Kidney glomerular epithelial cell (primary cell): ENCODE results near the gene AGBL4.

ENCODE experiments used
- DNase-seq: peaks from one replicate; lab custom pipeline; 2025; lab: John Stamatoyannopoulos, UW

The AGBL4 gene

GRCh38 chr1:48940962-48941732 lies 1082.6 kb downstream of the AGBL4 start:
- no peak for DNase-seq

DNA sequence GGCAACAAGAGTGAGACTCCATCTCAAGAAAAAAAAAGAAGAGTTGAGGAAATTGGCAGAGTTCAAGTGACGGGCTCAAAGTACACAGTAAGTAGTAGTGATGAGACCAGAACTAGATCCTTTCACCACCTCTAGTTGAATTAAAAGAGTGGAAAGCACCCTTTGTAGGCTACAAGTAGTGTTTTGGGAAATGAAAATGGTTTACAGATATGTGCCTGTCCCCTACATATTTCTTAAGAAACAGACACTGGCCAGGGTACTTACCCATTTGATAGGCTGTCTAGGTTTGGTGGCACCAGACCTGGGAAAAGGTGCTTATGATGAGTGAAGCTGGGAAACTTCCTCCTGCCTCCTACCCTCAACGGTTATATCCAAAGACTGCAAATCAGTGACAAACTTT lies 1083.4 kb downstream of the AGBL4 start:
- no peak for DNase-seq

DNA sequence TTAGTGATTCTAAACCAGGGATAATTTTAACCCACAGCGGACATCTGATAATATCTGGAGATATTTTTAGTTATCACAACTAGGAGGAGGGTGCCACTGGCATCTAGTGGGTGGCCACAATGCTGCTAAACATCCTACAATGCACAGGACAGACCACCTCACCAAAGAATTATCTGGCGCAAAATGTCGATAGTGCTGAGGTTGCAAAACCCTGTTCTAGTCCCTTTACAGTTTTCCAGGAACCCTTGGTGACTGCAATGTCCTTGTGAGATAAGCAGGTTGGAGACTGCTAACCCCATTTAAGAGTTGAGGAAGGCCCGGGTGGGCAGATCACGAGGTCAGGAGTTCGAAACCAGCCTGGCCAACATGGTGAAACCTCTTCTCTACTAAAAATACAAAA lies 1083.9 kb downstream of the AGBL4 start:
- no peak for DNase-seq

- DNase-seq = no peak
Measured at GRCh38 chr1:48939042-48939441, 1084.7 kb downstream of the AGBL4 start.

GRCh38 chr1:48937732-48938131 lies 1086.0 kb downstream of the AGBL4 start:
- DNase-seq = no peak

DNA sequence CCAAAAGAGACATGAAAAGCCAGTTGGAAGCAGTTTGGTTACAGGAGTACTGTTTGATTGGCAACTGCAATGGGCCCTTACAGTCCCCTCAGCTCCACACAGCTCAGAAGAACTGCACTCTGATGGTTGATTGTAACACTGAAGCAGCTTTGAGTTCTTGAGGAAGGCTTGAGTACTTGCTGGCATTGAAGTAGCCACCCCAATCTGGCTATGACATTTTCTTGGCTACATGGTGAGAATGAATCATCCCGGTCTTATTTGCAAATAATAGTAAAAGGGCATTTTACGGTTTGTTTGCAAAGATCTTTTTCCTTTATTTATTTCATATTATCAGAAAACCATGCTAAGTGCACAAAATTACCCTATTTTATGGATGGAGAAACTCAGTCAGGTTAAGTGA lies 1087.3 kb downstream of the AGBL4 start:
- no peak for DNase-seq

DNA sequence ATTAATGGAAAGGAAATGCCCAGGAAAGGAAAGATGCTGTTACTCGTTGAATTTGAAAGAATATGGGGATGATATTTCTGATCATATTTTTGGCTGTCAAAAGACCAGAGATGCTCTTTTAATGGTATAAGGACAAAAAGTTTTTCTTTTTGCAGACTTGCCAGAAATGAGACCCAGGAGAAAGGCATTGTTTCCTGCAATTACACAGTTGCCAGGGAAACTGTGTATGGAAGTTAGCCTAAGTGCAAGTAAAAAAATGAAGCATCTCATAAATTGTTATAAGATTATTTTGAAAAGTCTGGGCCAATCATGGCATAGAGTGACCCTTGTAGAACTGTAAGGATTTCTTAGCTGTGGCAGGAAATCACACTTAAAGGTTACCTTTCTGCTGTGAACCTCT lies 1091.4 kb downstream of the AGBL4 start:
- no peak for DNase-seq

- no peak for DNase-seq
Measured at GRCh38 chr1:48931506-48932192, 1092.1 kb downstream of the AGBL4 start.

GRCh38 chr1:48930011-48930410 lies 1093.7 kb downstream of the AGBL4 start:
- no peak for DNase-seq

- no peak for DNase-seq
Measured at GRCh38 chr1:48924099-48924498, 1099.7 kb downstream of the AGBL4 start.

DNA sequence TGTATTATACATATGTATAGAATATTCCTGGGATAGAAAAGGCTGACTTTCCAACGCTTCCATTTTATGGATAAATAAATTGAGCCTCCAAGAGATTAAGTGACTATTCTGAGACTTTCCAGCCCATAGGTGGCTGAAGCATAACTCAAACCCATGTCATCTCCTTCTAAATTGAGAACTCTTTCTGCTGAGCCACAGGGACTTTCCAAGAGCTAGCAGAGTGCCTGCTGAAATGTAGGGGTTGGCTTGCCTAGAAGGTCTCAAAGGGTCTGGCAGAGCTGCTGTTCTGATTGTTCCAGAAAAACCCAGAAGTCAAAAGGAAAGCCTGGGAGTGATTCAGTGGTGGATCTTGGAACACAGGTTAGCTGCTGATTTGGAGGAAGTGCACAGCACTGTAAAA lies 1100.6 kb downstream of the AGBL4 start:
- no peak for DNase-seq

DNA sequence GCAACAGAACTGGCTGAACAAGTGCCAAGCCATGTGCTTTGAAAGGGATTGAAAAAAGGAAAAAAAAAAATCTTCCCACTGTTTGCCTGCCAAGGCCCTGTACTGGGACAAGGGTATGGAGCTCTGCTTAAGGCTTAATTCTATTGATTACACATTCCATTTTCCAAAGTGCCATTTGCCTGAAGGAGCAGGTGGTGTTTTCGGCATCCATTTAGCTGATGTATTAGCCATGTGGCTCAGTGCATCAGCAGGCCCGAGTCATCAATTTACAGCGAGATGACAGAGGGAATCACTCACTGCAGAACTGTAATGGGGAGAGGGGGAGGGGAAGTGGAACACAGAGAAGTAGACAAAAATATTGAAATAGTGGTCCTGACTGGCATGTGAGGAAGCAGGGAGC lies 1102.9 kb downstream of the AGBL4 start:
- no peak for DNase-seq

GRCh38 chr1:48917901-48918603 lies 1105.7 kb downstream of the AGBL4 start:
- no peak for DNase-seq

DNA sequence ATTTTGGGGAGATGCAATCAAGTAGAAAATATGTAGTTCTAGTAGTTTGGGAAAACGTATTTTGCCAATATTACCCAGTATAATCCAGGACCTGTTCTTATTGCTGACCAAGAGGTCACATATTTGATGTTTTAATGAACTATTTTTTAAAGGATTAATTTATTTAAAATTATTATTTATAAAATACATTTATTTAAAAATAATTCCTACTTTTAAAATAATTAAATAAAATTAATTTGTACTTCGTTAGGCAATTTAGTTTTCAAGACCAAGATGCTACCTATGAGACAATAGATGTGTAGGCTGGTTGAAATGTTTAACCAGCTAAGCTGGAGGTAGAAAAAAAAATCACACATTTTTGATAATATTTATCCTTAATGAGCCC lies 1106.7 kb downstream of the AGBL4 start:
- no peak for DNase-seq

DNA sequence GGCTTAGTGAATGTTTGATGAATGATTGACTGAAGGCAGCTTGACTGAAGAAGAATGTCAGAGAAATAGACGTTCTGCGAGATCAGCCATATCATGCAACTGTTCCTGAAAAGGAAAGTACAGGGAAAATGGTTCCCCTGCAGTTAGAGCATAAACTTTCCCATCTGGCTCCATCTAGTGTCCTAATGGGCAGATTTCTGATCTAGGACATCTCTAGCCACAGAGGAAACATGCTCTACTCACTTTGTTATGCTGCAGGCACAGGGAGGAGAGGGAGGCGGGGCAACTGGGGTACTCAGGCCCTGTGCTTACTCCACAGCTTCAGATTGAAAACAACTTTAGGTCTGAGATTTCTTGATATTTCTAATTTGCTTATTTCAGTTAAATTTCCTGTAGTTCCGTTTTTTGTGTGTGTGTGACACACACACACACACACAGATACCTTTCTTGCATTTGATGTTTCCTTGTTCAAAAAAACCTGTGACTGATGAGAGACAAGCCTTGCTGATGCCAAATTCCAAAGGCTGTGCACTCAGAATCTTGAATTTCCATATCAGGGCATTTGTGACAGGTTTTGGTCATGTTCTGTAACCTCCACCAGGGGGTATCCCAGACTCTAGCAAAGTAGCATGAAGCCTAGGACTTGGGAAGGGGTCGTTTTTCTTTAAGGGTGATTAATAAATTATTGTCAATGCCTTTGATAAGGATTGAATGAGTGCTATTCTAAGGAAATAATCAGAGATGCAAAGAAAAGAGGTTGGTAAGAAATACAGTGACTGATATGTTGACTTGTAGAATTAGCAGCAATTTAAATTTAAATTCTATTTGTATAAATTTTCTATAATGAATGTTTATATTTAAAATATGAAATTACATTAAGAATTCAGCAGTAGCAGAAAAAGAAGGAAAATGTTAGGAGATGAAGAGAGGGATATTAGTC lies 1107.4 kb downstream of the AGBL4 start:
- peak; percentile 83 for DNase-seq

DNA sequence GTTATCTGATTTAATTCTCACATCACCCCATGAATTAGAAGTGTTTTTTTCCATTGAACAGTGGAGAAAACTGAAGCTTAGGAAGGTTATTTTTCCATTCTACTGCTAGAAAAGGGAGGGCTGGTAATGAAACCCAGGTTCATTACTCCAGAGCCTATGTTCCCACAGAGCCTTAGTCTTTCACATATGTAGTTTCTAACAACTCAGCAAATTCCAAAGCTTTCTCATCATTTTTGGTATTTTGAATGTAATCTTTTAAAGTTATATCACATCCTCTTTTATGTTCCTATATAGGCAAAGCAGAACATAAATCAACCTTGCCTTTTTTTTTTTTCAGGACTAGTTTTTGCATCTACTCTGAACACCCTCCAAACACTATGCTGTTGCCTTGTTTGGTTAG lies 1115.1 kb downstream of the AGBL4 start:
- no peak for DNase-seq

DNA sequence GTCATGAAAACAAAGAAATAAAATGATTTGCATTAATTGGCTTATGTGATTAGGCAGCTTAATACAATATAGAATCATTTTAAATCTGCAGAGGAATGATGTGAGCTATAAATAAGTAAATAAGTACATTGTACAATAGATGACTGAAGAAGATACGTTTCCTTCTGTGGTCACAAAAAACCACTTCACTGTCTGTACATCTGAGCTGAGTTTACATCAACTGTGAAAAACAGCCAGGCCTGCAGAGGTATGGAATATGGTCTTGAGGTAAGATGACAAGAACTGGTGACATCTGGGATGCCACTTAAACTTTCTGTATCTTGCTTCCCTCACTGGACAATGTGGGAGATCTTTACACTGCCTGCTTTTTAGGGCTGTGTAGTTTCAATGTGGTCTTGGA lies 1117.0 kb downstream of the AGBL4 start:
- DNase-seq = no peak

GRCh38 chr1:48906164-48906563 lies 1117.6 kb downstream of the AGBL4 start:
- DNase-seq = no peak

GRCh38 chr1:48903291-48903690 lies 1120.5 kb downstream of the AGBL4 start:
- DNase-seq = no peak

GRCh38 chr1:48898894-48899293 lies 1124.9 kb downstream of the AGBL4 start:
- DNase-seq = no peak

DNA sequence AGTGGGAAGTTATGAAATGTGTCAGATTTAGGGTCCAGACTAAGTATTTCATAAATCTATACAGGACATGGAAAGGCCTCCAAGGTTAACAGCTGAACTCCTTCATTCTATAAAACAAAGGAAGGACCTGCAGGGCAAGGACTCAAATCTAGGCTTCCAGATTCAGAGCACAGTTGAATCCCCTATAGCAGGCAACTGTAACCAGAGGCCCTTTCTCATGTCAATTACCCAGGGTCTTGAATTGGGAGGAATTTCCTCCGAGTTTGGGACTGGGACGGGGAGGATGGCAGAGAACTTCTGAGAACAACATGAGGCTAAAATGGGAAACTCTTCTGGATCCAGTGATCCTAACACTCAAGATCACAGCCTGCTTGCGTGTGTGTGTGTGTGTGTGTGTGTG lies 1134.1 kb downstream of the AGBL4 start:
- no peak for DNase-seq

- DNase-seq = no peak
Measured at GRCh38 chr1:48889082-48889481, 1134.7 kb downstream of the AGBL4 start.
